BJ (cell line): ENCODE data around the gene RGS6. TPM values are rescaled to one million over a fixed set of nuclear protein-coding genes. Genes with fewer than 3 reads are reported as not detected.
A peak's percentile ranks its signal among the peaks of the same experiment; 100 is the strongest.
"Not testable (repeated sequence)": the region's sequence is repeated elsewhere in the genome, so short reads cannot be mapped to it uniquely, and the experiment has no call there.

Experiments used
- CTCF ChIA-PET: fragments of 350-600 bp; formaldehyde crosslinking; extraction: SDS; loops from one replicate; lab custom pipeline; 2021; ENCODE audit warnings: antibody characterized with exemption, inconsistent platforms; lab: Yijun Ruan, JAX
- POLR2A ChIA-PET: fragments of 300-600 bp; sonication (Branson Sonifier 250); formaldehyde crosslinking; extraction: SDS; loops from one replicate; lab custom pipeline; 2021; ENCODE audit warnings: antibody characterized with exemption; lab: Charles Lee
- DNase-seq: peaks from one replicate; pipeline ENCODE4 v3.0.0-alpha.2; 2011; ENCODE audit warnings: low read depth
- H3K27me3 ChIP-seq: 2 replicates; pipeline ENCODE4 v1.6.0; 2011; ENCODE audit warnings: low read length; ENCODE audit not compliant: control insufficient read depth, insufficient read depth
- H3K36me3 ChIP-seq: 2 replicates; pipeline ENCODE4 v1.5.1; 2011; ENCODE audit warnings: low read length; ENCODE audit not compliant: control insufficient read depth, insufficient read depth
- H3K4me3 ChIP-seq: 2 replicates; pipeline ENCODE4 v1.5.1; 2011; ENCODE audit warnings: low read depth, mild to moderate bottlenecking, control low read depth, low read length
- polyA plus RNA-seq: library from polyadenylated mRNA; depleted of rRNA; stranded (reverse); fragments of >200 nt; gene quantifications from 2 replicates; pipeline ENCODE4 v1.2.3, GENCODE V29; 2011
- TF ChIP-seq, protein P1 (sequence below): IDR thresholded peaks from 2 replicates; pipeline ENCODE4 v1.5.1; 2011; ENCODE audit warnings: low read depth, mild to moderate bottlenecking, control low read depth, inconsistent platforms, low read length, moderate library complexity; ENCODE audit not compliant: insufficient read depth

RGS6 gene
- polyA plus RNA-seq, 1 experiment = not detected

DNA sequence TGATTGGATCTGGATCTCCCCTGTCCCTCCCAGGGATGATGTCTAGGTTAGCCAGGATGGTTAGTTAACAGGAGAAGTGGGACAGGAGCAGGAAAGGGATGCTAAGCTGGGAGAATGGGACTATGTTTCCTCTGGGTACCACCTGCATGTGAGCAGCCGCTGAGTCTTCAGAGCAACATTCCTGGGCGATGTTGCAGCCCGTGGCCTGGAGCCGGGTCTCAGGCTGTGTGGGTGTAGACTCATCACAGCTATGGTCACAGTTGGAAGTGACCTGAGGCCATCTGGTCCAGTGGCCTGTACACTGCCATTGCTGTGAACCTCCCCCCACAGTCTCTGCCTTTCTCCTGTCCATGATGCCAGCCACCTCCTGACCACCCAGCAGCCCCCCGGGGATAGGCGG is 539.1 kb downstream of the RGS6 start:
- DNase-seq = no peak
- Histone ChIP-seq H3K4me3 (no peak overlapping the region), H3K27me3 (peaks cover 2% of the 10 kb centered on the region; the same call in 1 of the 2 replicates), H3K36me3 (no peaks in the 10 kb centered on the region)
- CTCF ChIA-PET = no interaction called here
- TF ChIP-seq, protein P1, sequence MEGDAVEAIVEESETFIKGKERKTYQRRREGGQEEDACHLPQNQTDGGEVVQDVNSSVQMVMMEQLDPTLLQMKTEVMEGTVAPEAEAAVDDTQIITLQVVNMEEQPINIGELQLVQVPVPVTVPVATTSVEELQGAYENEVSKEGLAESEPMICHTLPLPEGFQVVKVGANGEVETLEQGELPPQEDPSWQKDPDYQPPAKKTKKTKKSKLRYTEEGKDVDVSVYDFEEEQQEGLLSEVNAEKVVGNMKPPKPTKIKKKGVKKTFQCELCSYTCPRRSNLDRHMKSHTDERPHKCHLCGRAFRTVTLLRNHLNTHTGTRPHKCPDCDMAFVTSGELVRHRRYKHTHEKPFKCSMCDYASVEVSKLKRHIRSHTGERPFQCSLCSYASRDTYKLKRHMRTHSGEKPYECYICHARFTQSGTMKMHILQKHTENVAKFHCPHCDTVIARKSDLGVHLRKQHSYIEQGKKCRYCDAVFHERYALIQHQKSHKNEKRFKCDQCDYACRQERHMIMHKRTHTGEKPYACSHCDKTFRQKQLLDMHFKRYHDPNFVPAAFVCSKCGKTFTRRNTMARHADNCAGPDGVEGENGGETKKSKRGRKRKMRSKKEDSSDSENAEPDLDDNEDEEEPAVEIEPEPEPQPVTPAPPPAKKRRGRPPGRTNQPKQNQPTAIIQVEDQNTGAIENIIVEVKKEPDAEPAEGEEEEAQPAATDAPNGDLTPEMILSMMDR = no peak
- POLR2A ChIA-PET = no interaction called here

DNA sequence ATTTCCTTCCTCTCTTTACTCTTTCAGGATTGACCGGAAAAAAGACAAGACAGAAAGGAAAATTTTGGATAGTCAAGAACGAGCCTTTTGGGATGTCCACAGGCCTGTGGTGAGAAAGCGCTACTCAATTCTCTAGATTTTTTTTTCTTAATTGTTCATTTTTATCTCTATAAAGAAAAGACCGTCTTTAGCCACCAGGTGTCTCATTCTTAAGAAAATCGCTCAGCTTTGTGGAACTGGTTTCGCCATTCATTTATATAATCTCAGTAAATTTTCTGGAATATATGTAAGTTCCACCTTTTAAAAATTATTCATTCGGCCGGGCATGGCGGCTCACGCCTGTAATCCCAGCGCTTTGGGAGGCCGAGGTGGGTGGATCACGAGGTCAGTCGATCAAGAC is 540.6 kb downstream of the RGS6 start:
- Histone ChIP-seq H3K27me3 (peaks cover 2% of the 10 kb centered on the region; the same call in 1 of the 2 replicates), H3K36me3 (no peaks in the 10 kb centered on the region), H3K4me3 (no peak overlapping the region)
- DNase-seq = no peak
- TF ChIP-seq, protein P1 = no peak
- CTCF ChIA-PET = interaction anchor here (0.8 to 1.3 kb wide), 2 partner anchors 10 to 41 kb away, joined by 3 to 5 read pairs; no protein-coding TSS in a partner anchor
- POLR2A ChIA-PET = no interaction called here

- TF ChIP-seq, protein P1 = no peak
- DNase-seq = peak; percentile 66
- POLR2A ChIA-PET = no interaction called here
- H3K36me3 ChIP-seq = no peaks in the 10 kb centered on the region
- H3K27me3 ChIP-seq = peaks cover 8% of the 10 kb centered on the region
- H3K4me3 ChIP-seq = no peak overlapping the region
- CTCF ChIA-PET = interaction anchor here (0.5 kb wide), 1 partner anchor 246 kb away, joined by 4 read pairs; no protein-coding TSS in a partner anchor
Measured at GRCh38 chr14:72476657-72477499, 544.6 kb downstream of the RGS6 start.

DNA sequence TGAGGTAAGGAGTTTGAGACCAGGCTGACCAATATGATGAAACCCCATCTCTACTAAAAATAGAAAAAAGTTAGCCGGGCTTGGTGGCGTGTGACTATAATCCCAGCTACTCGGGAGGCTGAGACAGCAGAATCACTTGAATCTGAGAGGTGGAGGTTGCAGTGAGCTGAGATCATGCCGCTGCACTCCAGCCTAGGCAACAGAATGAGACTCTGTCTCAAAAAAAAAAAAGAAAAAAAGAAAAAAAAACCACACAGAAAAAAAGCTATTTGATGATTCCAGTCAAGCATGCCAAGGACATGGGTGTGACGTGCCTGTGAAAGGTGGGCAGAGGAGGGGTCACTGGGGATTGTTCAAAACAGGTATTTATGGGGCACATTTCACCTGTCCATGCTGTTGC is 545.3 kb downstream of the RGS6 start:
- H3K27me3 ChIP-seq, CTCF ChIA-PET, POLR2A ChIA-PET, H3K4me3 ChIP-seq, DNase-seq, H3K36me3 ChIP-seq: not testable (repeated sequence)

DNA sequence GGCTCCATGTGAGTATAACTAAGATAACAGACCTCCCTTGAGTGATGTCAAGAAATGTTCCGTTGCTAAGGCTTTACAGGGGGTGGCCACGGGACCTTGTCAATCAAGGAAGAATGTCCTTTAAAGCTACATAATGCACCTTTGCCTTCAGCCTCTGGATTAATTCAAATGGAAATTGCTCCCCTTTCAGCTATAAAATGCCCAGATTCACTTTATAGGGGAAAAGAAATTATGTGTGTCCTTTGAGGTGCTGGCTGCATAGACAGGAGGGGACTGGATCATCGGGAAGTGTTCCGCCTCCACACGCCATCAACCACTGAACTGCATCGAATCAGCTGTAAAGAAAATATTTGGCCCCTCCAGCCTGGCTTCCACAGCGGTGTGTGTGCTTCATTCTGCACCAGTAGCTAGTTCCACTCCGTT is 546.3 kb downstream of the RGS6 start:
- DNase-seq = no peak
- POLR2A ChIA-PET = interaction anchor here (0.6 kb wide), 1 partner anchor 1012 kb away, joined by 3 read pairs; the partner anchor contains the start of gene RIOX1
- H3K27me3 ChIP-seq = peaks cover 10% of the 10 kb centered on the region

More for the DNA sequence above, 546.3 kb downstream of the RGS6 start:
- TF ChIP-seq, protein P1 = no peak
- Histone ChIP-seq H3K4me3 (no peak overlapping the region), H3K36me3 (no peaks in the 10 kb centered on the region)
- CTCF ChIA-PET = interaction anchor here (0.6 to 1.7 kb wide), 3 partner anchors 9 to 468 kb away, joined by 3 to 8 read pairs (median 3); no protein-coding TSS in a partner anchor
